HG03159 (cell line): Measurements from ENCODE around the gene PARP12.

Experiments used
- ATAC-seq: cut with Tn5 transposase; IDR thresholded peaks from one replicate; pipeline ENCODE4 v1.9.1; 2021; ENCODE audit warnings: mild to moderate bottlenecking, moderate library complexity; ENCODE audit not compliant: unreplicated experiment

PARP12 gene

GRCh38 chr7:140017543-140017942 is 45.2 kb downstream of the PARP12 start:
- no peak for ATAC-seq

GRCh38 chr7:140017034-140017433 is 45.7 kb downstream of the PARP12 start:
- no peak for ATAC-seq

- no peak for ATAC-seq
Observed at GRCh38 chr7:140016540-140016939, 46.2 kb downstream of the PARP12 start.

- no peak for ATAC-seq
Observed at GRCh38 chr7:140015471-140015970, 47.2 kb downstream of the PARP12 start.

- no peak for ATAC-seq
Observed at GRCh38 chr7:140014123-140014522, 48.6 kb downstream of the PARP12 start.

- ATAC-seq: no peak
Observed at GRCh38 chr7:140013676-140014075, 49.1 kb downstream of the PARP12 start.

GRCh38 chr7:140010194-140010895 is 52.4 kb downstream of the PARP12 start:
- no peak for ATAC-seq

- no peak for ATAC-seq
Observed at GRCh38 chr7:140009735-140010134, 53.0 kb downstream of the PARP12 start.

- no peak for ATAC-seq
Observed at GRCh38 chr7:140008755-140009610, 53.8 kb downstream of the PARP12 start.

GRCh38 chr7:140007051-140007690 is 55.6 kb downstream of the PARP12 start:
- ATAC-seq: no peak

GRCh38 chr7:140006600-140006999 is 56.2 kb downstream of the PARP12 start:
- no peak for ATAC-seq

GRCh38 chr7:140005754-140006503 is 56.8 kb downstream of the PARP12 start:
- ATAC-seq: no peak

- ATAC-seq: no peak
Observed at GRCh38 chr7:140005341-140005740, 57.4 kb downstream of the PARP12 start.

GRCh38 chr7:140004672-140005071 is 58.1 kb downstream of the PARP12 start:
- no peak for ATAC-seq

GRCh38 chr7:140003913-140004382 is 58.8 kb downstream of the PARP12 start:
- ATAC-seq: no peak

GRCh38 chr7:140000666-140001268 is 62.0 kb downstream of the PARP12 start:
- no peak for ATAC-seq

GRCh38 chr7:139999516-139999915 is 63.2 kb downstream of the PARP12 start:
- no peak for ATAC-seq

GRCh38 chr7:139998572-139998971 is 64.2 kb downstream of the PARP12 start:
- no peak for ATAC-seq

- ATAC-seq: no peak
Observed at GRCh38 chr7:139995017-139995915, 67.5 kb downstream of the PARP12 start.
